Neural cell (in vitro differentiated cells): Measurements from ENCODE around the gene C19orf44.

Experiments used
- EP300 ChIP-seq: fragments of 450-650 bp; conservative IDR thresholded peaks from 2 replicates; pipeline ENCODE4 v1.6.1; 2014; ENCODE audit warnings: antibody characterized with exemption, mild to moderate bottlenecking, moderate library complexity; ENCODE audit not compliant: poor library complexity, severe bottlenecking
- EZH2 ChIP-seq: fragments of 200-600, 300-800 bp; shearing (Covaris generic), sonication (generic); IDR thresholded peaks from 2 replicates; pipeline ENCODE4 v1.6.1; 2014; ENCODE audit warnings: antibody characterized with exemption, low read length, borderline replicate concordance, mild to moderate bottlenecking; ENCODE audit not compliant: insufficient read depth, poor library complexity, severe bottlenecking
- POLR2AphosphoS5 ChIP-seq: IDR thresholded peaks from 2 replicates; pipeline ENCODE4 v1.6.1; 2012
- RAD21 ChIP-seq: fragments of 450-650 bp; conservative IDR thresholded peaks from 2 replicates; pipeline ENCODE4 v1.6.1; 2014; ENCODE audit warnings: antibody characterized with exemption, mild to moderate bottlenecking, moderate library complexity
- TAF1 ChIP-seq: IDR thresholded peaks from 2 replicates; pipeline ENCODE4 v1.6.1; 2012; ENCODE audit warnings: low read depth
- TF ChIP-seq, protein P1 (sequence below): fragments of 450-650 bp; IDR thresholded peaks from 2 replicates; pipeline ENCODE4 v1.5.1; 2014; ENCODE audit warnings: antibody characterized with exemption, mild to moderate bottlenecking, moderate library complexity; ENCODE audit not compliant: poor library complexity, severe bottlenecking
- TF ChIP-seq, protein P2 (sequence below): IDR thresholded peaks from 2 replicates; pipeline ENCODE4 v1.6.1; 2012; ENCODE audit warnings: borderline replicate concordance

GRCh38 chr19:16541526-16542044, 45.4 kb downstream of the C19orf44 start:
- TF ChIP-seq, protein P1, sequence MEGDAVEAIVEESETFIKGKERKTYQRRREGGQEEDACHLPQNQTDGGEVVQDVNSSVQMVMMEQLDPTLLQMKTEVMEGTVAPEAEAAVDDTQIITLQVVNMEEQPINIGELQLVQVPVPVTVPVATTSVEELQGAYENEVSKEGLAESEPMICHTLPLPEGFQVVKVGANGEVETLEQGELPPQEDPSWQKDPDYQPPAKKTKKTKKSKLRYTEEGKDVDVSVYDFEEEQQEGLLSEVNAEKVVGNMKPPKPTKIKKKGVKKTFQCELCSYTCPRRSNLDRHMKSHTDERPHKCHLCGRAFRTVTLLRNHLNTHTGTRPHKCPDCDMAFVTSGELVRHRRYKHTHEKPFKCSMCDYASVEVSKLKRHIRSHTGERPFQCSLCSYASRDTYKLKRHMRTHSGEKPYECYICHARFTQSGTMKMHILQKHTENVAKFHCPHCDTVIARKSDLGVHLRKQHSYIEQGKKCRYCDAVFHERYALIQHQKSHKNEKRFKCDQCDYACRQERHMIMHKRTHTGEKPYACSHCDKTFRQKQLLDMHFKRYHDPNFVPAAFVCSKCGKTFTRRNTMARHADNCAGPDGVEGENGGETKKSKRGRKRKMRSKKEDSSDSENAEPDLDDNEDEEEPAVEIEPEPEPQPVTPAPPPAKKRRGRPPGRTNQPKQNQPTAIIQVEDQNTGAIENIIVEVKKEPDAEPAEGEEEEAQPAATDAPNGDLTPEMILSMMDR: no peak
- TF ChIP-seq RAD21 (no peak), EP300 (no peak), EZH2 (no peak), TAF1 (no peak), POLR2AphosphoS5 (no peak)
- TF ChIP-seq, protein P2, sequence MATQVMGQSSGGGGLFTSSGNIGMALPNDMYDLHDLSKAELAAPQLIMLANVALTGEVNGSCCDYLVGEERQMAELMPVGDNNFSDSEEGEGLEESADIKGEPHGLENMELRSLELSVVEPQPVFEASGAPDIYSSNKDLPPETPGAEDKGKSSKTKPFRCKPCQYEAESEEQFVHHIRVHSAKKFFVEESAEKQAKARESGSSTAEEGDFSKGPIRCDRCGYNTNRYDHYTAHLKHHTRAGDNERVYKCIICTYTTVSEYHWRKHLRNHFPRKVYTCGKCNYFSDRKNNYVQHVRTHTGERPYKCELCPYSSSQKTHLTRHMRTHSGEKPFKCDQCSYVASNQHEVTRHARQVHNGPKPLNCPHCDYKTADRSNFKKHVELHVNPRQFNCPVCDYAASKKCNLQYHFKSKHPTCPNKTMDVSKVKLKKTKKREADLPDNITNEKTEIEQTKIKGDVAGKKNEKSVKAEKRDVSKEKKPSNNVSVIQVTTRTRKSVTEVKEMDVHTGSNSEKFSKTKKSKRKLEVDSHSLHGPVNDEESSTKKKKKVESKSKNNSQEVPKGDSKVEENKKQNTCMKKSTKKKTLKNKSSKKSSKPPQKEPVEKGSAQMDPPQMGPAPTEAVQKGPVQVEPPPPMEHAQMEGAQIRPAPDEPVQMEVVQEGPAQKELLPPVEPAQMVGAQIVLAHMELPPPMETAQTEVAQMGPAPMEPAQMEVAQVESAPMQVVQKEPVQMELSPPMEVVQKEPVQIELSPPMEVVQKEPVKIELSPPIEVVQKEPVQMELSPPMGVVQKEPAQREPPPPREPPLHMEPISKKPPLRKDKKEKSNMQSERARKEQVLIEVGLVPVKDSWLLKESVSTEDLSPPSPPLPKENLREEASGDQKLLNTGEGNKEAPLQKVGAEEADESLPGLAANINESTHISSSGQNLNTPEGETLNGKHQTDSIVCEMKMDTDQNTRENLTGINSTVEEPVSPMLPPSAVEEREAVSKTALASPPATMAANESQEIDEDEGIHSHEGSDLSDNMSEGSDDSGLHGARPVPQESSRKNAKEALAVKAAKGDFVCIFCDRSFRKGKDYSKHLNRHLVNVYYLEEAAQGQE: no peak
